ENCODE measurements around the gene VIPR2. TPM values are rescaled to one million over a fixed set of nuclear protein-coding genes. Genes with fewer than 3 reads are reported as not detected.

VIPR2 gene
- total and polyA plus RNA-seq, 4 donors = 0.02 to 0.91 (median 0.73) TPM

DNA sequence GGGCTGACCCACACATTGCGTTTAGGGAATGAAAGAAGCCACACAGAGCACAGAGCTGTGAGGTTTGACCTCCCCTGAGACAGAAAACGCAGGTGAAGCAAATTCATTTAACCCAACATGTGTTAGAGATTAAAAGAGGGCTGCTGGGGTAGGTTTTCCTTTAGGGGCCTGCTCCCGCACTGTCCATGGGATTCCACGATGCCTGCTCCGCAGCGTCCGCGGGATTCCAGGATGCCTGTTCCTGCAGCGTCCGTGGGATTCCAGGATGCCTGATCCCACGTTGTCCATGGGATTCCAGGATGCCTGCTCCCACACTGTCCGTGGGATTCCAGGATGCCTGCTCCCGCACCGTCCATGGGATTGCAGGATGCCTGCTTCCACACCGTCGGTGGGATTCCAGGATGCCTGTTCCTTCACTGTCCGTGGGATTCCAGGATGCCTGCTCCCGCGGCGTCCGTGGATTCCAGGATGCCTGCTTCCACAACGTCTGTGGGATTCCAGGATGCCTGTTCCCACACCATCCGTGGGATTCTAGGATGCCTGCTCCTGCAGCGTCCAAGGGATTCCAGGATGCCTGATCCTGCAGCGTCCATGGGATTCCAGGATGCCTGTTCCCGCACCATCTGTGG, 78.7 kb downstream of the VIPR2 start:
- H3K36me3 ChIP-seq (ENCODE audit: control insufficient read depth in 4 of 4, insufficient read depth in 4 of 4, low read length in 4 of 4) = no peaks in the 10 kb centered on the region
- DNase-seq = no peak
- ATAC-seq (ENCODE audit: insufficient read depth, low FRiP score) = no peak
- no peak overlapping the region for H3K27ac ChIP-seq (ENCODE audit: low read depth in 1 of 2, low read length in 1 of 2)
- WGBS, 2 donors = 90 to 91% methylated on average over 26 of the region's 26 CpGs
- H3K4me3 ChIP-seq = no peak overlapping the region
- peaks cover 0 to under 1% (median 0%) of the 10 kb centered on the region in 4 donors for H3K9me3 ChIP-seq (ENCODE audit: control insufficient read depth in 4 of 4, insufficient read depth in 3 of 4, low read length in 3 of 4)
- H3K4me1 ChIP-seq (ENCODE audit: control insufficient read depth in 5 of 5, insufficient read depth in 5 of 5, low read length in 5 of 5) = peaks cover 0 to 22% (median 5%) of the 10 kb centered on the region in 5 donors
- peaks cover 0 to 1% (median 0%) of the 10 kb centered on the region in 3 donors for H3K27me3 ChIP-seq (ENCODE audit: control insufficient read depth in 3 of 3, insufficient read depth in 3 of 3, low read length in 2 of 3)
- TF ChIP-seq, protein P1, sequence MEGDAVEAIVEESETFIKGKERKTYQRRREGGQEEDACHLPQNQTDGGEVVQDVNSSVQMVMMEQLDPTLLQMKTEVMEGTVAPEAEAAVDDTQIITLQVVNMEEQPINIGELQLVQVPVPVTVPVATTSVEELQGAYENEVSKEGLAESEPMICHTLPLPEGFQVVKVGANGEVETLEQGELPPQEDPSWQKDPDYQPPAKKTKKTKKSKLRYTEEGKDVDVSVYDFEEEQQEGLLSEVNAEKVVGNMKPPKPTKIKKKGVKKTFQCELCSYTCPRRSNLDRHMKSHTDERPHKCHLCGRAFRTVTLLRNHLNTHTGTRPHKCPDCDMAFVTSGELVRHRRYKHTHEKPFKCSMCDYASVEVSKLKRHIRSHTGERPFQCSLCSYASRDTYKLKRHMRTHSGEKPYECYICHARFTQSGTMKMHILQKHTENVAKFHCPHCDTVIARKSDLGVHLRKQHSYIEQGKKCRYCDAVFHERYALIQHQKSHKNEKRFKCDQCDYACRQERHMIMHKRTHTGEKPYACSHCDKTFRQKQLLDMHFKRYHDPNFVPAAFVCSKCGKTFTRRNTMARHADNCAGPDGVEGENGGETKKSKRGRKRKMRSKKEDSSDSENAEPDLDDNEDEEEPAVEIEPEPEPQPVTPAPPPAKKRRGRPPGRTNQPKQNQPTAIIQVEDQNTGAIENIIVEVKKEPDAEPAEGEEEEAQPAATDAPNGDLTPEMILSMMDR (IDR thresholded peaks at IDR 0.05; ENCODE audit: control extremely low read depth, extremely low read depth) = no peak
- H3K9ac ChIP-seq (ENCODE audit: insufficient read depth in 1 of 2, low read length in 2 of 2) = no peak overlapping the region

DNA sequence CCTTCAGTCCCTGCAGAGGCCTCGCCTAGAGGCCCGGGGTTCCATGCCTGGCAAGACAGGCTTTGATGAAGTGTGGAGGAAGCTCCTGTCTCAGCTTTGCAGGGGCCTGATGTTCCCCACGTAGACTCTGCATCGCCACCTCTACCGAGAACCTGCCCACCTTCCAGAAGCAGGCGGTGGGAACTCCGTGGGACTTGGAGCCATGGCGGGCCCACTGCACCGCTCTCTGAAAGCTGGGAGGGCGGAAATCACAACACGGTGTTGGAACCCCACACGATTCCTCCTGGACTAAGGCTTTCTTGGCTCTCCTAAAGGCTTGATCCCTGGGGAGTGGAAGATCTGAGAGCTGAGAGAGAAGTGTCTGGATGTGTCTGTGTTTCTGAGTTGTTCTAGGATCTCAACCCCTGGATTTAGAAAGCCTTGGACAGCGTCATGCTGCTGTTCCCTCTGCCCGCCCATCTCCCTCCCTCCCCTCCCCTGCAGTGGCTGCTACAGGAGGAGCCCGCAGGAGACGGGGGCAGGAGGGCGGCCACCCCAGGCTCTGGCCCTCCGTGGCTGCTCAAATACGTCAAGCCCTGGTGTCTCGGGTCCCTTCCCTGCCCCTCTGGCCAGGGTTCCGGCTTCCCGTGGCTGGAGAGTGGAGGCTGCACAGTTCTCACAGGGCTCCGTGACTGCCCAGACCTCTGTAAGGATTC, 79.7 kb downstream of the VIPR2 start:
- DNase-seq (peak in 1 of 3 donors; percentile 42), ATAC-seq (ENCODE audit: insufficient read depth, low FRiP score) (no peak)

DNA sequence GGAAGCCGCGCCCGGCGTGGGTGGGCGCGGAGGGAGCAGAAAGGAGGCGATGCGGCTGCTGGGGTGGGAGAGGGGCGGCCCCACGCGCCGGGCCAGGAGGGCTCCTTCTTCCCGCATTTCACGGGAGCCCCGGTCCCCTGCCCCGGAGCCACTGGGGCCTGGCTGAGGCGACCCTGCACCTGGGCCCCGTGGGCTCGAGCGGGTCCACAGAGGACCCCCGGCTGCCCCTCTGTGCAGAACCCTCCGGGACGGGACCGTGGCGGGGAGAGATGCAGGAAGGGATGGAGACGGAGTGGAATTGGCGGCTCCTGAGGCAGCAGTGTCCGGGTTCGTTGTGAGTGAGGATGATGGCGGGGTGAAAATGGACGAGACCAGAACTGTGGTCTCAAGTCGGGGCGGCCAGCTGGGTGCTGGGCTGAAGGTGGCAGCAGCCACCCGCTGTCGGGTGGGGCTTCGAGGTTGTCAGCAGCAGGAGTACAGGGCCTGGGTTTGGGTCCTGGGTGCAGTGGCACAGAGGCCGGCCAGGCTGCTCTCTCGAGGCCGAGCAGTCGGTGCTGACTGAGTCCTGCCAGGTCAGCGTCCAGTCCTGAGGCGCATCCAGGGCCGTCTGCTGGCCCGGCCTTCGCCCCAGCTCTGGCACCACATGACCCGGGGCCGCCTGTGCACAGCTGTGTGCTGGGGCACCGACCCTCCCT, 80.4 kb downstream of the VIPR2 start:
- H3K27ac ChIP-seq (ENCODE audit: low read depth in 1 of 2, low read length in 1 of 2) = no peak overlapping the region
- peaks cover 0 to 4% (median 0%) of the 10 kb centered on the region in 3 donors for H3K27me3 ChIP-seq (ENCODE audit: control insufficient read depth in 3 of 3, insufficient read depth in 3 of 3, low read length in 2 of 3)
- no peak overlapping the region for H3K9ac ChIP-seq (ENCODE audit: insufficient read depth in 1 of 2, low read length in 2 of 2)
- H3K36me3 ChIP-seq (ENCODE audit: control insufficient read depth in 4 of 4, insufficient read depth in 4 of 4, low read length in 4 of 4) = no peaks in the 10 kb centered on the region
- ATAC-seq (ENCODE audit: insufficient read depth, low FRiP score) (no peak), DNase-seq (no peak)
- no peak overlapping the region for H3K4me3 ChIP-seq
- peaks cover 0 to 2% (median 0%) of the 10 kb centered on the region in 4 donors for H3K9me3 ChIP-seq (ENCODE audit: control insufficient read depth in 4 of 4, insufficient read depth in 3 of 4, low read length in 3 of 4)
- 92 to 93% methylated on average over 42 to 48 of the region's 48 CpGs for WGBS, 2 donors
- TF ChIP-seq, protein P1 (IDR thresholded peaks at IDR 0.05; ENCODE audit: control extremely low read depth, extremely low read depth) = no peak
- H3K4me1 ChIP-seq (ENCODE audit: control insufficient read depth in 5 of 5, insufficient read depth in 5 of 5, low read length in 5 of 5) = peaks cover 0 to 11% (median 2%) of the 10 kb centered on the region in 5 donors

More for the DNA sequence above, 79.7 kb downstream of the VIPR2 start:
- Histone ChIP-seq H3K9ac (ENCODE audit: insufficient read depth in 1 of 2, low read length in 2 of 2) (no peak overlapping the region), H3K9me3 (ENCODE audit: control insufficient read depth in 4 of 4, insufficient read depth in 3 of 4, low read length in 3 of 4) (peaks cover 0 to 2% (median 0%) of the 10 kb centered on the region in 4 donors), H3K27ac (ENCODE audit: low read depth in 1 of 2, low read length in 1 of 2) (no peak overlapping the region), H3K4me3 (no peak overlapping the region), H3K36me3 (ENCODE audit: control insufficient read depth in 4 of 4, insufficient read depth in 4 of 4, low read length in 4 of 4) (no peaks in the 10 kb centered on the region), H3K4me1 (ENCODE audit: control insufficient read depth in 5 of 5, insufficient read depth in 5 of 5, low read length in 5 of 5) (peaks cover 0 to 12% (median 2%) of the 10 kb centered on the region in 5 donors), H3K27me3 (ENCODE audit: control insufficient read depth in 3 of 3, insufficient read depth in 3 of 3, low read length in 2 of 3) (peaks cover 0 to 4% (median 0%) of the 10 kb centered on the region in 3 donors)
- TF ChIP-seq, protein P1 (IDR thresholded peaks at IDR 0.05; ENCODE audit: control extremely low read depth, extremely low read depth) = no peak
- WGBS, 2 donors = 74 to 81% methylated on average over 19 to 23 of the region's 23 CpGs

Data from lung (tissue), 12 donors.